NCI-H187 treated with DMSO at 0.1 percent for 48 hours (cell line): ENCODE measurements around the gene TULP3.

Experiments
- DNase-seq: peaks from one replicate; lab custom pipeline; 2025; lab: John Stamatoyannopoulos, UW

Gene TULP3

GRCh38 chr12:2970744-2971143 is 80.1 kb downstream of the TULP3 start:
- DNase-seq, result no peak

GRCh38 chr12:2973566-2973965 is 82.9 kb downstream of the TULP3 start:
- no peak for DNase-seq

GRCh38 chr12:2974560-2974971 is 83.9 kb downstream of the TULP3 start:
- no peak for DNase-seq

GRCh38 chr12:2976581-2976996 is 85.9 kb downstream of the TULP3 start:
- DNase-seq, result no peak

GRCh38 chr12:2977776-2978175 is 87.1 kb downstream of the TULP3 start:
- no peak for DNase-seq

GRCh38 chr12:2979806-2980205 is 89.1 kb downstream of the TULP3 start:
- no peak for DNase-seq

- no peak for DNase-seq
Observed at GRCh38 chr12:2980630-2981029, 89.9 kb downstream of the TULP3 start.

- no peak for DNase-seq
Observed at GRCh38 chr12:2982361-2982760, 91.7 kb downstream of the TULP3 start.

GRCh38 chr12:2984249-2984648 is 93.6 kb downstream of the TULP3 start:
- no peak for DNase-seq

- no peak for DNase-seq
Observed at GRCh38 chr12:2984698-2985097, 94.0 kb downstream of the TULP3 start.

- DNase-seq, result no peak
Observed at GRCh38 chr12:2986876-2987275, 96.2 kb downstream of the TULP3 start.

- no peak for DNase-seq
Observed at GRCh38 chr12:2988494-2988893, 97.8 kb downstream of the TULP3 start.
